HG03175 (cell line): ENCODE measurements around the gene KCNT1.

ENCODE experiments used
- ATAC-seq: cut with Tn5 transposase; IDR thresholded peaks from one replicate; pipeline ENCODE4 v1.9.1; 2021; ENCODE audit warnings: mild to moderate bottlenecking, moderate library complexity; ENCODE audit not compliant: unreplicated experiment

Gene KCNT1

DNA sequence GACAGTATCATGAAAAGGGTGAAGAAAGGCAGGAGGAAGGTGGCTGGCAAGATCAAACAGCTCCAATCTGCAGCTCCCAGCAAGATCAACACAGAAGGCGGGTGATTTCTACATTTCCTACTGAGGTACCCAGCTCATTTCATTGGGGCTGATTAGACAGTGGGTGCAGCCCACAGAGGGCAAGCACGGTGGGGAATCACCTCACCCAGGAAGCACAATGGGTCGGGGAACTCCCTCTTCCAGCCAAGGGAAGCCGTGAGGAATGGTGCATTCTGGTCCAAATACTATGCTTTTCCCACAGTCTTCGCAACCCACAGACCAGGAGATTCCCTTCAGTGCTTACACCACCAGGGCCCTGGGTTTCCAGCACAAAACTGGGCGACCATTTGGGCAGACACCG is 138.6 kb downstream of the KCNT1 start:
- no peak for ATAC-seq
